Measurements from ENCODE around the gene SARDH.
"Not testable (repeated sequence)": the region's sequence is repeated elsewhere in the genome, so short reads cannot be mapped to it uniquely, and the experiment has no call there.

SARDH gene

GRCh38 chr9:133775291-133775690 lies 37.1 kb upstream of the SARDH start:
- DNase-seq: no peak

GRCh38 chr9:133774799-133775198 lies 36.6 kb upstream of the SARDH start:
- no peak for DNase-seq

GRCh38 chr9:133773889-133774655 lies 35.9 kb upstream of the SARDH start:
- DNase-seq: no peak

- DNase-seq: no peak
These were observed 34.4 kb upstream of the SARDH start for GRCh38 chr9:133772581-133772980.

- DNase-seq: no peak
These were observed 33.6 kb upstream of the SARDH start for GRCh38 chr9:133771486-133772482.

GRCh38 chr9:133770076-133770777 lies 32.1 kb upstream of the SARDH start:
- DNase-seq: no peak

GRCh38 chr9:133769511-133770075 lies 31.4 kb upstream of the SARDH start:
- no peak for DNase-seq

GRCh38 chr9:133768859-133769510 lies 30.8 kb upstream of the SARDH start:
- no peak for DNase-seq

- DNase-seq: no peak
These were observed 30.3 kb upstream of the SARDH start for GRCh38 chr9:133768371-133768858.

GRCh38 chr9:133767625-133768024 lies 29.5 kb upstream of the SARDH start:
- DNase-seq: no peak

- DNase-seq: no peak
These were observed 28.9 kb upstream of the SARDH start for GRCh38 chr9:133767008-133767407.

- not testable (repeated sequence) for DNase-seq
These were observed 28.1 kb upstream of the SARDH start for GRCh38 chr9:133766234-133766633.

GRCh38 chr9:133763272-133764183 lies 25.4 kb upstream of the SARDH start:
- DNase-seq: no peak

- DNase-seq: no peak
These were observed 24.5 kb upstream of the SARDH start for GRCh38 chr9:133762488-133763271.

- DNase-seq: no peak
These were observed 23.6 kb upstream of the SARDH start for GRCh38 chr9:133761641-133762248.

GRCh38 chr9:133760713-133761290 lies 22.6 kb upstream of the SARDH start:
- no peak for DNase-seq

GRCh38 chr9:133759946-133760345 lies 21.8 kb upstream of the SARDH start:
- no peak for DNase-seq

- no peak for DNase-seq
These were observed 21.2 kb upstream of the SARDH start for GRCh38 chr9:133759146-133759900.

GRCh38 chr9:133758228-133758627 lies 20.1 kb upstream of the SARDH start:
- no peak for DNase-seq

All from NCI-H446 treated with DMSO at 0.1 percent for 48 hours (cell line).